SH-SY5Y (cell line): ENCODE results near the gene VMAC.

ENCODE experiments used
- GATA2 ChIP-seq: IDR thresholded peaks from 2 replicates; pipeline ENCODE4 v1.6.1; 2011; ENCODE audit warnings: mild to moderate bottlenecking, low read depth, low read length
- GATA3 ChIP-seq: IDR thresholded peaks from 2 replicates; pipeline ENCODE4 v1.6.1; 2011; ENCODE audit warnings: low read depth, mild to moderate bottlenecking, low read length, moderate library complexity

DNA sequence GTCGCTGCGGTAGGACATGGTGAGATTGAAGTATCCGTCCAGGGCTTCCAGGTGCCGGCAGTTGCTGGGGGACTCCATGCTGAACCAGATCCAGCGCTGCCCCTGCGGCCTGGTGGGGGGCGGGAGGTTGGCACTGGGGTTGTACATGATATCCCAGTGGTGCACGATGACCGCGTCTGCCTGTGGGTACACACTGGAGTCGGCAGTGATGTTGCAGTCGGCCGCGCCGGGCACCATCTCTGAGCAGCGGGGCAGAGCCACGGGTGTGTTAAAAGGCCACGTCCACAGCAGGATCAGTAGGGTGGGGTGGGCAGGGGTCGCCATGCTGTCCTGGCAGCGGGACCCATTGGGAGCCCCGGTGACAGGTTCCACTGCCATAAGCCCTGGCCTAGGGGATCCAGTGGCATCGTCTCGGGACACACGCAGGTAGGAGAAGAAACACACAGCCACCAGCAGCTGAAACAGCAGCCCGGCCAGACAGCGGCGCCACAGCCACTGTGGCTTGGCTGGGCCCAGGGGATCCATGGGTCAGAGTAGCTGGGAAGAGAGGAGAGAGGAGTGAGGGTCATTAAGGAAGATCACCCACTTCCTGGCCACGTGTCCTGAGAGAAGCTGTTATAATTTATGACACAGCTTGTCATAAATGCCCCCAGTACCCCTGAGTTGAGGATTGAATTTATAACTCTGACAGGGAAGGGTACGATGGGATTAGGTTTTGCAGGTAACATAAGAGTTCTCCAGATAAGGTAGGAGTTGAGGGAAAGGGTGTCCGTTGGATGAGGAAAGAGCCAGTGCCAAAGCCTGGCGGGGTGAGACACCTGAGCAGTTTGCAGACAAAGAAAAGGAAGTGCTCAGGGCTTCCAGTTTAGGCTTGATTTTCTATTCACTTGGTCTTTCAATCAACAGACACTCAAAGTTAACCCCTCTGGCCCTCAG lies 37.2 kb upstream of the VMAC start:
- TF ChIP-seq GATA3 (no peak), GATA2 (no peak)
